ENCODE data around the gene GRWD1.

GRCh38 chr19:48442116-48443035, 3.4 kb upstream of the GRWD1 start:
- no peak for TF ChIP-seq CTCF (IDR thresholded peaks at IDR 0.05; ENCODE audit: poor library complexity)
- no peak for TF ChIP-seq EZH2 (IDR thresholded peaks at IDR 0.05; ENCODE audit: borderline replicate concordance)
